Cardiac fibroblast (primary cell): ENCODE data around the gene CAPRIN1.

Source experiments
- DNase-seq, 2 donors: peaks; one replicate each; pipeline versions ENCODE4 v3.0.0 to v3.0.0-alpha.2; 2010; ENCODE audit warnings: low read depth in 2 of 2
- H3K4me3 ChIP-seq, 2 donors: replicated peaks in 1 of 2; 1 replicate in 1 of 2; 2 replicates in 1 of 2; pipeline ENCODE4 v1.5.1; 2011; ENCODE audit warnings: low read depth in 2 of 2, low read length in 2 of 2, mild to moderate bottlenecking in 2 of 2, moderate library complexity in 1 of 2
- CTCF ChIP-seq: IDR thresholded peaks from one replicate; pipeline ENCODE4 v1.5.1; 2011; ENCODE audit warnings: low read depth, mild to moderate bottlenecking, low read length, inconsistent platforms

CAPRIN1 gene, protein sequence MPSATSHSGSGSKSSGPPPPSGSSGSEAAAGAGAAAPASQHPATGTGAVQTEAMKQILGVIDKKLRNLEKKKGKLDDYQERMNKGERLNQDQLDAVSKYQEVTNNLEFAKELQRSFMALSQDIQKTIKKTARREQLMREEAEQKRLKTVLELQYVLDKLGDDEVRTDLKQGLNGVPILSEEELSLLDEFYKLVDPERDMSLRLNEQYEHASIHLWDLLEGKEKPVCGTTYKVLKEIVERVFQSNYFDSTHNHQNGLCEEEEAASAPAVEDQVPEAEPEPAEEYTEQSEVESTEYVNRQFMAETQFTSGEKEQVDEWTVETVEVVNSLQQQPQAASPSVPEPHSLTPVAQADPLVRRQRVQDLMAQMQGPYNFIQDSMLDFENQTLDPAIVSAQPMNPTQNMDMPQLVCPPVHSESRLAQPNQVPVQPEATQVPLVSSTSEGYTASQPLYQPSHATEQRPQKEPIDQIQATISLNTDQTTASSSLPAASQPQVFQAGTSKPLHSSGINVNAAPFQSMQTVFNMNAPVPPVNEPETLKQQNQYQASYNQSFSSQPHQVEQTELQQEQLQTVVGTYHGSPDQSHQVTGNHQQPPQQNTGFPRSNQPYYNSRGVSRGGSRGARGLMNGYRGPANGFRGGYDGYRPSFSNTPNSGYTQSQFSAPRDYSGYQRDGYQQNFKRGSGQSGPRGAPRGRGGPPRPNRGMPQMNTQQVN

GRCh38 chr11:34051349-34052035 lies at the start of gene CAPRIN1:
Gene CAPRIN1 (plus strand): TSS chr11:34051731. CDS start chr11:34052421, 690 bp downstream.
- TF ChIP-seq CTCF = no peak
- H3K4me3 ChIP-seq = peak within 1 kb of the TSS; percentile 87 to 98
- peak; percentile 88 to 92 for DNase-seq

- no peak for TF ChIP-seq CTCF
- H3K4me3 ChIP-seq = no peak overlapping the region
- DNase-seq = no peak
Observed at GRCh38 chr11:34002420-34002819, 49.1 kb upstream of the CAPRIN1 start.

DNA sequence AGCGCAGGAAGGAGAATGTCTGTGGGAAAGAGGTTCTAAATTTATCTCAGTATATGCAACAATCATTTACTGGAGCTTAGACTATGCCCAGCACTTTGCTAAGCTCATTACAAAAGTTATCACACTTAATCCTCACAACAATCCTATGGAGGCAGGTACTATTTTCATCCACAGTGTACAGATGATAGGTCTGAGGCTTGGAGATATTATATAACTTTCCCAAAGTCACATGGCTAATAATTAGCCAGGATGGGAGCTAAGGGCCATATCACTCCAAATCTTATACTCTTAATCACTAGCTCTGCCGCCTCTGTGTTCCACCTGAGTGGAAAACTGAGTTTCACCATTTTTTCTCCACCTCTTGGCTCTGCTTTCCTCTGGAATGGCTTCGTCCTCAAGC lies 47.3 kb upstream of the CAPRIN1 start:
- no peak for TF ChIP-seq CTCF
- no peak for DNase-seq
- no peak overlapping the region for H3K4me3 ChIP-seq

GRCh38 chr11:34006876-34007275 lies 44.7 kb upstream of the CAPRIN1 start:
- no peak for TF ChIP-seq CTCF
- no peak for DNase-seq
- H3K4me3 ChIP-seq = no peak overlapping the region

DNA sequence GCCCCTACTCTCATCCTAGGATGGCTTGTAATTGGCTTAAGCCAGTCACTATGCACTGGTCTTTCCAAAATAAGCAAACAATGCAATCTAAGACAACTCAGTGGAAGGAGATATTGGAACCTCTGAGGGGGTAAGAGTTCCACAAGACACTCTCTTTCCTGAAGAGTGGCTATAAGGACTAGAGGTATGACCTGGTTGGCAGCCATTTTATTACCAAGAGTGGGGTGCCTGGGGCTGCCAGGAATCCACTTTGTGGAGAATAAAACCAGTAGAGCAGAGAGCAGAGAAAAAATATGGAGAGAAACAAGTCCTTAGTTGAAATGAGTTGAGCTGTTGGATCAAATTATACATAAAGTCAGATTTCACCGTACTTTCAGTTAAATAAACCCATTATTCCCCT lies 38.8 kb upstream of the CAPRIN1 start:
- no peak for DNase-seq
- no peak for TF ChIP-seq CTCF
- no peak overlapping the region for H3K4me3 ChIP-seq

GRCh38 chr11:34013898-34014571 lies 37.5 kb upstream of the CAPRIN1 start:
- TF ChIP-seq CTCF = no peak
- no peak for DNase-seq

More at GRCh38 chr11:34013898-34014571, 37.5 kb upstream of the CAPRIN1 start:
- no peak overlapping the region for H3K4me3 ChIP-seq
